GM19455 (cell line): ENCODE results near the gene SNX33.
"Not testable (repeated sequence)": the region's sequence is repeated elsewhere in the genome, so short reads cannot be mapped to it uniquely, and the experiment has no call there.

Experiments used
- ATAC-seq: cut with Tn5 transposase; IDR thresholded peaks from one replicate; pipeline ENCODE4 v1.9.1; 2021; ENCODE audit not compliant: unreplicated experiment

The SNX33 gene, protein sequence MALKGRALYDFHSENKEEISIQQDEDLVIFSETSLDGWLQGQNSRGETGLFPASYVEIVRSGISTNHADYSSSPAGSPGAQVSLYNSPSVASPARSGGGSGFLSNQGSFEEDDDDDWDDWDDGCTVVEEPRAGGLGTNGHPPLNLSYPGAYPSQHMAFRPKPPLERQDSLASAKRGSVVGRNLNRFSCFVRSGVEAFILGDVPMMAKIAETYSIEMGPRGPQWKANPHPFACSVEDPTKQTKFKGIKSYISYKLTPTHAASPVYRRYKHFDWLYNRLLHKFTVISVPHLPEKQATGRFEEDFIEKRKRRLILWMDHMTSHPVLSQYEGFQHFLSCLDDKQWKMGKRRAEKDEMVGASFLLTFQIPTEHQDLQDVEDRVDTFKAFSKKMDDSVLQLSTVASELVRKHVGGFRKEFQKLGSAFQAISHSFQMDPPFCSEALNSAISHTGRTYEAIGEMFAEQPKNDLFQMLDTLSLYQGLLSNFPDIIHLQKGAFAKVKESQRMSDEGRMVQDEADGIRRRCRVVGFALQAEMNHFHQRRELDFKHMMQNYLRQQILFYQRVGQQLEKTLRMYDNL

DNA sequence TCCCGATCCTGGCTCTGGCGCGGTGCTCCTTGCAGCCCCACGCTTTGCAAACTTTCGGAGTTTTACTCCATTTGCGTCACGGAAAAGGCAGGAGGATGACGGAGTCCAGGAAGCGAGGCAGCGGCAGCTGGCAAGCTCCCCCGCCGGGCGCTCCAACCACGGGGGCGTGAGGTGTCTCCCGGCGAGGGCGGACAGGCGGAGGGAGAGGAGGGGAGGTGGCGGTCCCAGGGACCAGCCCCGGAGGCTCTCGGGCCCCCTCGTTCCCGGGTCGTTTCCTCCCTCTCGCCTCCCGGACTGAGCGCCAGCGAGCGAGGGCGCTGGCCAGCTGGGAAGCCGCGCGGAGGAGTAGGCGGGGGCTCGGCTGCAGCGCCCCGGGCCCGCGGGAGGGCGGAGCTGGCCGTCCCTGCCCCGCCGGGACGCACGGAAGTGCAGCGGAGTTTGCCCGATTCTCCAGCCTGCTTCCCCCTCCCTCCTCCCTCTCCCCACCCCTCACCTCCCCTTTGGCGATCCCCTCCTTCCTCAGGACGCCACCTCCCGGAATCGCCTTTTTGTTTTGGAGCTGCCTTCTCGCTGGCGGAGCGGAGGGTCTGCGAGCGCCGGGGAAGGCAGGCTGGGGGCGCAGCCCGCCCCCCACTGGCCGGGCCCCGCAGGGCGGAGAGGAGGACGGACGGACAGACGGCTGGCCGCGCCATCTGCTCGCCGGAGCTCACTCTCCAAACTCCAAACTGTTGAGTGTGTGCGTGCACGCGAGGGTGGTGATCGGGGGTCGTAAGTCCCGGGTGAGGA, at the start of gene SNX33:
SNX33 (plus strand) TSS at position 543 of the 786 bp plus-strand sequence. CDS start 1,191 bp downstream, outside the sequence.
- ATAC-seq, result no peak

DNA sequence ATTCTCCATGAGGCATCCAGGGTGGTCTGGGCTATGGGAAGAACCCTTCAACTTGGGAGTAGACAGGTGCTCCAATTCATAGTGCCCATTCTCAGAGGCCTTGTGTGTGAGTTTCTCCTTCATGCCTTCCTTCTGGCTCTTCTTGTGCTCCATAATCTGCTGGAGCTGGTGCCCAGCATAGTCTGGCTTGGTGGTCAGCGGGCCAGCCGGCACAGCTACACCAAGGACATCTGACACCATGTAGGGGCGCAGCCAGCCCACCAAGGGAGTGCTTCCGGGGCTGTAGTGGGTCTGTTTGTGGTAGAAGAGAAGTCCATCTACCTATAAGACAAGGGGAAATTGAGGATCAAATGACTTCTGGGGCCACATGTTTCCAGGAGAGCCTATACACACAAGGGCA, 49.4 kb upstream of the SNX33 start:
- ATAC-seq, result no peak

DNA sequence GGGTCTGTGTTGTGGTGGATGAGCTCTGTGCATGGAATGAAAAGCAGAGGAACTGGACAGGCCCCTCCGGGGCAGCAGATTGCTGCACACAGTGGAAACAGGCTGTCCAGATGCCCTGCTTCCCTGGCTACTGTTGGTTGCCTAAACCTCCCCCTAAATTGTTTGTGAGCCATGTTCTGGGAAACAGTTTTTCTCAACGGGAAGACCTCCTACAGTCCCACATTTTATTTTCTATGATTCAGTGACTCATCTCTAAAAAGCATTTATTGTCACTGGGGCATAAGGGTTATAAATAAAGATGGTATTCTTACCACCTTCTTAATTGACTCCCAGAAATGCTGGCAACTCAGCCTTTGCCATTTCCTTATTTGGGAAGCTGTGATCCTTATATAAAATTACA, 48.3 kb upstream of the SNX33 start:
- ATAC-seq, result no peak

DNA sequence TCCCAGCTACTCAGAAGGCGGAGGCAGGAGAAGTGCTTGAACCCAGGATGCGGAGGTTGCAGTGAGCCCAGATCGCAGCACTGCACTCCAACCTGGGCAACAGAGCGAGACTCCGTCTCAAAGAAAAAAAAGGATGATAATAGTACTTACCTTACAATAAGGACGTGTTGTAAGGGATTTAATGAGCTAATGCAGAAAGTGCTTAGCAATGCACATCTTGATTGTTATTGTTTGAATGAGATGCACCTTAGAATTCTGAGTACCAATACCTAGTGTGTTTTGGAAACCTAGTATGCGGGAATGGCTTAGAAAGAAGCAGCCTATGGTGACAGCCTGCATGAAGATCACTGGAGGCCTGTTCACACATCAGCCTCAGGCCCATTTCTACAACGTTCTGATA, 41.7 kb upstream of the SNX33 start:
- ATAC-seq, result no peak

DNA sequence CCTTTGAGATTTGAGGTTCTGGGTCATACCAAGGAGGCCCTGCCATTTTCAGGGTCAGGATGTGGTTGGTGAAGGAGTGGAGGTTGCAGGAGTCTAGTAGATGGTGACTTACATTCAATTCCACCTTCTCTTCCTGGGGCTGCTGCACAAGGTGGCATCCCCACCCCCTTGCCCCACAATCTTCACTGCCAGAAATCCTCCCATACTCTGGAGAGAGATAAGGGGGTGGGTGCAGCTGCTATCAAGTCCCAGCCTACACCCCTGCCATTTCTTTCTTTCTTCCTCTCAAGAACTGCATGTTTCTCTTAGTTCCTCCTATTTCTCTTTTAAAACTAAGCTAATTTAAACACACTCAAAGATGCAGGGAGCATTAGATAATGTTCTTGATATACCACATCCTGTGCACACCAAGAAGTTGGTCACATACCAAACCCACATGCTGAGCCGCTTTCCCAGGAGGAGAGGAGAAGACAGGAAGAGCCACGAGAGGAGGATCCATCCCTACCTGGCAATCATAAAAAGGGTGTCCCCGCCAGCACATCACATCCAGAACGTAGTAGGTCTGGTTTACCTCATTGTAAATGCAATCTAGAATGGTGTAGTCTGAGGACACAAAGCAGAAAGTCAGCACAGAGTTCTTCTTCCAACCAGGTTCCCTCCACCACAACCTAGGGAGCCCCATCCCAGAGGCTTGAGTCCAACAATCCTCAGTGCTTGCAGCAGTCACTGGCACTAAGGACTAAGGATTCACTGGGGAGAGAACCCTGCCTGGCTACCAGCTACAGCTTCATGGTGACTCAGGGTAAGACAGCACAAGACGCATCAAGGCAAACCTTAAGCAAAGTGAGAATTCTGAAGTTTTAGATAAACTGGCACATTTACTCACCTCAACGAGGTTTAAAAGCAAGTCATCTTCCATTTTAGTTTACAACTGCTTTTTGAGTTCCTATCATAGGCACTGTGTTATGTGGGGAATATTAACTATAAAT, 40.7 kb upstream of the SNX33 start:
- no peak for ATAC-seq

DNA sequence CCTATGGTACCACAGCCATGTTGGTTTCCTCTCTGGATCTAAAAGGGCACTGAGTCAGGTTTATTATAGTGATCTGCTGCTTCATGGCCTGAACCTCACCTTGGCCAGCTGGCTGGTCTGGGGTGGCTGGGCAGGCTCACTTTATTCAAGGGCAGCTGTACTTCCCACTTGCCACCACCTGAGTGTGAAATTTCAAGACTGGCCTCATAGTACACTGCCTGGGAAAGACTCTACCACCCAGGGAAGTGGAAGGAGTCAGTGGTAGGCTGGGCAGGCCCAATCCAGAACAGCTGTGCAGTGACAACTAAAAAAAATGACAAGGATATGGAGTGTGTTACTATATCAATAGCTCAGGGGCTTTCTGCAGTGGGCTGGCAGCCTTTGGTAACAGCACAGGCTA, 30.9 kb upstream of the SNX33 start:
- no peak for ATAC-seq

DNA sequence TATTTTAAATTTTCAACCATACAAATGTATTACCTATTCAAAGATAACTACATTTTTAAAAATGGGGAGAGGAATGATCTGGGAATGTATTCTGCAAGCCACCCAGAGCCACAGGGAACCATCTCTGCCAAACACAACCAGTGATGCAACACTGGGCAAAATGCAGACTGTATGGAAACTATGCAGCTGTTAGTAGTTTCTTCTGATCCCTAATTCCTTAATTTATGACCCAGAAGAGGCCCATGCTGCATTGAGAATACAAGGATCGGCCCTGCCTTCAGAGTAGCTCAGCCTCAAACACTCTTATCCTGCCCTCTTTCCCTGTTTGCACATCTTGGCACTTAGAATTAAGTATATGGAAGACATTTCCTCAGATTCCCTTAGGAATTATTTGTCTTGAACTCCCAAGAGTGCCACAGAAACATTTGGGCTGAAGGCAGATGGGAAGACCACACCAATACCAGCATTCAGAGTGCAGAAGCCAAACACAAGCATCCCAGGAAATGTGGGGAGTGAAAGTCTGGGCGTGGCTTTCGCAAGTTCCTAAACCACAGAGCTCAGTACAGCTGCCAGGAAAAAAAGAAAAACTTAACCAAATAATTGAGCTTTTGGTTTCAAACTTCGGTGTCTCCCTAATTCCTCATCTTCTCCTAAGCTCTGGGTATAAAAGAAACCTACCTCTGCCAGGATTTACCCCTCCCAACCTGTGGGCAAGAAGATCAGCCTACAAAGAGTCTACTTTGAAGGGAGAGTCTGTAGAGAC, 27.5 kb upstream of the SNX33 start:
- no peak for ATAC-seq

DNA sequence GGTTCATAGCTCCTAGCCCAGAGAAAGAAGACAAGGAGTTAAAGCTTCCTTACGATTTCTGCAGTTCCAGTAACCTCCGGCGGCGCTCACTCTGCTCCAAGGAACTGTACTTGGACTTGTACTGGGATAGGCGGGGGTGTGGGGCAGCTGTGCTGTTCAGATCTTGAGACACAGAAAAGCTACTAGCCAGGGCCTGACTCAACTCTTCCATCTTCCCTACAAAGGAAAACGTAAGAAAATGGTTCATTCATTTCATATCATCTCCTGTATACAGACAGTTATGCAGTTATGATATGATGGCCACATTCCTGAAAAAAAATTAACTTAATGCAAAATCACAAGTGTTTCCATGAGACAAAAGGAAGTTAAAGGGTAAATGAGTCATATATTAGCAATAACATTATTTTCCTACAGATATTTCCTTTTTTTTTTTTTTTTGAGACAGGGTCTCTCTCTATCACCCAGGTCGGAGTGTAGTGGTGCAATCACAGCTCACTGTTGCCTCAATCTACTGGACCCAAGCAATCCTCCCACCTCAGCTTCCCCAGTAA, 26.8 kb upstream of the SNX33 start:
- ATAC-seq, result no peak

DNA sequence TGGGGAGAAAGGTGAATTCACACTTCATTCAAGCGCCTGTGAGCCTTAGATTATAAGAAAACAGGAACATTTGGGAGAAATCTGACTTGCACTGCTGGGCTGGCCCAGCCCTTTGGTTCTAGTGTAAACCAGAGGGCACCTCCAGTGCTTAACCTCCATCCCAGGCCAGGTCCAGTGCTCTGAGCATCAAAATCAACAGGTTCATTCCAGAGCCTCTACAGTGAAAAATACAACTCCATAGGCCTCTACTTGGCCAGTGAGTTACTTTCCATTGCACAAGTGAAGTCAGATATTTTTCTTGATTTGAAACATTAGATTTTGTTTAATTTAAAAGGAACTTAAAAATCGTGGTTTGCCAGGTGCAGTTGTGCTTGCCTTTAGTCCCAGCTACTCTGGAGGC, 25.2 kb upstream of the SNX33 start:
- no peak for ATAC-seq

DNA sequence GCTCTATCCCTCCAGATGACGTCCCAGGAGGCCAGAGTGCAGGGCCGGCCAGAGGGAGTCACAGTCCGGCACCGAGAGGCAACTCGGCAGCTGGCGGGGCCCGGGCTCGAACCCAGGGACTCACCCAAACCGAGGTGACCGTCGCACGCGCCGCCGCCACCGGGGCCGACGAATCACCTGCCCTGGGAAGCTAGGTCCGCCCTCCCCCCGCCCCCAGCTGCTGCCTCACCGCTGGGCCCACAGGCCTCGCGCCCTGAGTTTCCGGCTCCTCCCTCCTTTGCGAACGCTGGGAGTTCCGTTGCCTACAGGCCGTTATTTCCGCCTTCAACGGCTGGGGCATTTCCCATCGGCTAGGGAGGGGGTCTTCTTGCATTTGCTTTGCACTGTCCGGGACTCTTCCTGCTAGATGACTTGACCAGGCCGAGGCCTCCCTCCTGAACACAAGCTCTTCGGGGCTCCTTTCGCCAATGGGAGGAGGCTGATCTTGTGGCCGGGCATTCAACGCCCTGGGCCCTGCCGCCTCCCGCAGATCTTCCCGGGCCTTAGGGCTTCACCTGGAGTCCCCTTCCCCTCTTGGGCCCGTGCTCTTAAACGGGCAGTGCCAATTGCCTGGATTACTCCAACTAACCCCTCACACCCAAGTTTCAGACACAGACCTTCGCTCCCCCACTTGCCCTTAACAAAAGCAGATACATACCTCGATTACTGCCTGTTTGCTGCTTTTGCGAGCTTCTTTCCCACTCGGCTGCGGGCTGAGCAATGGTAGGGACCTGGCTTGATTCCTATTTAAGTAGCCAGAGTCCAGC, 22.0 kb upstream of the SNX33 start, which contains the start of gene SNUPN:
SNUPN (minus strand) TSS at position 184 of the 806 bp plus-strand sequence. CDS start 4,674 bp downstream, outside the sequence.
- ATAC-seq, result peak; percentile 66

DNA sequence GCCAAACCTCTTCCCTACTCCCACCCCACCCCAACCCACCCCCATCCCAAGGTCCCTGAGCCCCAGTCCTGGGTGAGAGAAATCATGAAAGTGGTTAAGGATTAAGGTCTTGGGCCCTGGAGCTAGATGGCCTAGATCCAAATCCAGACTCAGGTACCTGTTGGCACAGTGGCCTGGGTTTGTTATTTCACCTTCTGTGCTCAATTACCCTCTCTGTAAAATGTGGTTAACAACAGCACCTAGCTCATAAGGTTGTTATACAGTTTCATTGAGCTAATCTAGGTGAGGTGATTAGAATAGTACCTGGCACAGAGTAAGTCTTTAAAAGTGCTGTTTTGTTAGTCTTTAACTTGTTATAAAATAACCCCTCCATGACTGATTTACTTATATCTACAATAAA, 15.8 kb upstream of the SNX33 start:
- ATAC-seq, result no peak

DNA sequence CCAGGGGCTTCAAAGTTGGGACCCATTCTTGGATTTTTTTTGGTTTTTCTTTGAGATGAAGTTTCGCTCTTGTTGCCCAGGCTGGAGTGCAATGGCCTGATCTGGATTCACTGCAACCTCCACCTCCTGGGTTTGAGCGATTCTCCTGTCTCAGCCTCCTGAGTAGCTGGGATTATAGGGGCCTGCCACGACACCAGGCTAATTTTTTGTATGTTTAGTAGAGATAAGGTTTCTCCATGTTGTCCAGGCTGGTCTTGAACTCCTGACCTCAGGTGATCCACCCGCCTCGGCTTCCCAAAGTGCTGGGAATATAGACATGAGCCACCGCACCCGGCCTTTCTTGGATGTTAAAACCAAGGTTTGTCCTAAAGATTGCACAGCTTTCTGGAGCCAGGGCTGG, 13.8 kb upstream of the SNX33 start:
- not testable (repeated sequence) for ATAC-seq

DNA sequence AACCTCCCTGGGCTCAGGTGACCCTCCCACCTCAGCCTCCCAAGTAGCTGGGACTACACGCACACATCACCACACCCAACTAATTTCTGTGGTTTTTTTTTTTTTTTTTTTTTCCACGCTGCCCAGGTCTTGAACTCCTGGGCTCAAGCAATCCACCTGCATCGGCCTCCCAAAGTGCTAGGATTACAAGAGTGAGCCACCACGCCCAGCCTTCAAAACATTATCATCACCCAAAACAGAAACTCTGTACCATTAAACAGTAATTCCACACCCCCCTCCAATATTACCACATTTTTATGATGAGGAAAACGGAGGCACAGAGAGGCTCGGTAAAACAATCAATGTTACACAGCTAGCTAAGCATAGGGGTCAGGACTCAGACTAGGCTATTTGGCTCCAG, 11.7 kb upstream of the SNX33 start:
- no peak for ATAC-seq

DNA sequence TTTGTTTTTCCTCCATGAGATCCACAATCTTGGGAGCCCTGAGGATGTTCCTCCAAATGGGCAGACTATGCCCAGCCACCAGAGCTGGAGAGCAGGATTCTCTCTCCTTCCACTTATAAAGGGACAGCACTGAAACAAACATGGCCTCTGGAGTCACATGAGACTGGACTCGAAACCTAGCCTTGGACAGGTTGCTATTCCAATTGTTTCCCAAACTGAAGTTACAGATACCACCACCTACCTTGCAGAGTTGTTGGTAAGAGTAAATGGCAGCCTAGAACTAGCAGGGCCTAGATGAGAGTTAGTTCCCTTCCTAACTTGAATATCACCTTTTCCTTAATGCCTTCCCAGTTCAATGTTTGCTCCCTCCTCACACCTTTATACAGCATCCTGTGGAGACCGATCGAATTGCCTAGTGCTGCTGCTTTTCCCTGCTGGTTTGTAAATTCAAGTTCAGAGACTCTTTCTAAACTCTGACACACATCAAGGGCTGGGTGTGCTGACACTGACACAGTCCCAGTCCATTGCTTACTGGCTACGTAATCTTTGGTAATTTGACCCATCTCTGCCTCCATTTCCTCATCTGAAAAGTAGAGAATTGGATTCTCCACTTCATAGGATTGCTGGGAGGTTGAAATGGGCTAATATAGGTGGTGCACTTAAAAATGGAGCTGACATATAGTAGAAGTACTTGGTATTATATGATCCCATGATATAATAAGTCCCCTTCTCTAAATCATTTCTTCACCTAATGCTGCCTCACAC, 10.3 kb upstream of the SNX33 start:
- no peak for ATAC-seq

DNA sequence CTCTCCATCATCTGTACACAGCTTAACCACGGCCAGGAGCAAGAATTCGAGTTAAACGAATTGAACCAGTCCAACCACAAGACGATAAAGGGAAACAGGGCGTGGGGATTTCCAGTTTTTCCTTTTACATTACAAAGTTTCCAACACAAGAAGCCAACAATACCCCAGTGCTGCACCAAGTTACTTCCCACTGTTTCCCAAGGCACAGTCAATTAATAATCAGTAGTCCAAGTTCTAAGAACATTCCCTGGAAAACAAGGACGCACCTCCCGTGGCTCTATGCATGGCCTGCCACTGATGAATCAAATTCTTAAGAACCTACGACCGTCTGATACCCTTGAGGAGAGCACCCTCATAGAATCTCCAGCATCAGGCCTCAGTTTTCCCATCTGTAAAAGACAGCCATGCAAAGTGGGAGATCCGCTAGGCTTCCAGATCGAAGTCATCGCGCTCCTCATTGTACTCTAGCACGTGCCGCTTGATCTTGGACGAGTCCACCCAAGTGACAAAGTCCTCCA, 8.5 kb upstream of the SNX33 start:
- no peak for ATAC-seq

DNA sequence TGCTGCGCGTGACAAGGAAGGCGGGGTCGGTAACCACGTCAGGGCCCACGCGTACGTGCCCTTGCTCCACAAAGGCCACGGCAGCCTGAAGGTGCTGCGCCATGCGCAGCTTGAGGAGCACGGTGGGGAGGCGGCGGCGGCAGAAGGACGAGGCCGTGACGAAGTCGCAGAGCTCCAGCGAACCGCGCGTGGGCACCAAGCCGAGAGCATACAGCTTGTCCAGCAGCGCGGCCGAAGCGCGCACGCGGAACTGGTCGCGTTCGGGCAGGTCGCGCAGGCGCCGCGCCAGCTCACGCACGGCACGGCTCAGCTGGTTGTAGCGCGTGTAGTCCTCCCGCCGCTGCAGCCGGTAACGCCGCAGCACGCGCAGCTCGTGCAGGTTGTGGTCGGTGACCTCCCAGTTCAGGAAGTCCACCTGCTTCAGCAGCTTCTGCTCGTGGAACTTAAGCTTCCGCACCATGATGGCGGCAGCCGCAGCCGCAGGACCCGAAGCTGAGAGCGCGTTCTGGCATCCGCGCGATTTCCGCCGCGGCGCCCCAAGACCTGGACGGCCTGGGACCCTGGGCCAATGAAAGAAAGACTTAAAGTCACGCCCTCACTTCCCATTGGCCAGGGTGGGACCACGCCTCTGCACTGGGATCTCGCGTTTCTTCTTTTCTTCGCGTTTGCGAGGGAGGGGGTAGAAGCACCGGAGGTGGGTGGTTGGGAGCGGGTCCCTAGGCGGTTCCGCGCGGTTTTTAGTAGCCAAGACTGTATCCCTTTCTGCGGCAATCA, 7.8 kb upstream of the SNX33 start, which contains the start of gene IMP3:
IMP3 (minus strand) TSS at position 516 of the 774 bp plus-strand sequence; CDS start at position 460, 56 bp downstream.
- peak; percentile 91 for ATAC-seq
